Measurements from ENCODE around the gene DNAH7.

DNA sequence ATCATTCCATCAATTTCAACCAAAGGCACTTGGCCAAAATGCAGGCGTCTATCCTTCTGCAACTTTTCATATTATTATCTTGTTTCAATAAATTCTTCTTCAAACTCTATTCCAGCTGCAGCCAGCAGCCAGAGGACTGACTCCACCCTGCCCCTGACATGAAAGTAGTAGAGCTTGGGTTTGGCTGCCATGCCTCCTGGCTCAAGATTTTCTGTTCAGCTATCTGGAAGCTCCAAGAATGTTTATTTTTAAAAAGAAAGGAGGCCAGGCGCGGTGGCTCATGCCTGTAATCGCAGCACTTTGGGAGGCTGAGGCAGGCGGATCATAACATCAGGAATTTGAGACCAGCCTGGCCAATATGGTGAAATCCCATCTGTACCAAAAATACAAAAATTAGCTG is 4.9 kb downstream of the DNAH7 start:
- TF ChIP-seq, protein P1, sequence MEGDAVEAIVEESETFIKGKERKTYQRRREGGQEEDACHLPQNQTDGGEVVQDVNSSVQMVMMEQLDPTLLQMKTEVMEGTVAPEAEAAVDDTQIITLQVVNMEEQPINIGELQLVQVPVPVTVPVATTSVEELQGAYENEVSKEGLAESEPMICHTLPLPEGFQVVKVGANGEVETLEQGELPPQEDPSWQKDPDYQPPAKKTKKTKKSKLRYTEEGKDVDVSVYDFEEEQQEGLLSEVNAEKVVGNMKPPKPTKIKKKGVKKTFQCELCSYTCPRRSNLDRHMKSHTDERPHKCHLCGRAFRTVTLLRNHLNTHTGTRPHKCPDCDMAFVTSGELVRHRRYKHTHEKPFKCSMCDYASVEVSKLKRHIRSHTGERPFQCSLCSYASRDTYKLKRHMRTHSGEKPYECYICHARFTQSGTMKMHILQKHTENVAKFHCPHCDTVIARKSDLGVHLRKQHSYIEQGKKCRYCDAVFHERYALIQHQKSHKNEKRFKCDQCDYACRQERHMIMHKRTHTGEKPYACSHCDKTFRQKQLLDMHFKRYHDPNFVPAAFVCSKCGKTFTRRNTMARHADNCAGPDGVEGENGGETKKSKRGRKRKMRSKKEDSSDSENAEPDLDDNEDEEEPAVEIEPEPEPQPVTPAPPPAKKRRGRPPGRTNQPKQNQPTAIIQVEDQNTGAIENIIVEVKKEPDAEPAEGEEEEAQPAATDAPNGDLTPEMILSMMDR (conservative IDR thresholded peaks at IDR 0.05; ENCODE audit: low read depth, low read length) = no peak
- TF ChIP-seq BHLHE40 (IDR thresholded peaks at IDR 0.05; ENCODE audit: low read depth, low read length) (no peak), FOS (IDR thresholded peaks at IDR 0.05; ENCODE audit: low read depth, low read length) (no peak), POLR2A (IDR thresholded peaks at IDR 0.05; ENCODE audit: low read depth, low read length) (no peak)
- TF ChIP-seq, protein P2, sequence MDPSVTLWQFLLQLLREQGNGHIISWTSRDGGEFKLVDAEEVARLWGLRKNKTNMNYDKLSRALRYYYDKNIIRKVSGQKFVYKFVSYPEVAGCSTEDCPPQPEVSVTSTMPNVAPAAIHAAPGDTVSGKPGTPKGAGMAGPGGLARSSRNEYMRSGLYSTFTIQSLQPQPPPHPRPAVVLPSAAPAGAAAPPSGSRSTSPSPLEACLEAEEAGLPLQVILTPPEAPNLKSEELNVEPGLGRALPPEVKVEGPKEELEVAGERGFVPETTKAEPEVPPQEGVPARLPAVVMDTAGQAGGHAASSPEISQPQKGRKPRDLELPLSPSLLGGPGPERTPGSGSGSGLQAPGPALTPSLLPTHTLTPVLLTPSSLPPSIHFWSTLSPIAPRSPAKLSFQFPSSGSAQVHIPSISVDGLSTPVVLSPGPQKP (IDR thresholded peaks at IDR 0.05; ENCODE audit: borderline replicate concordance, low read depth, low read length) = no peak

Data from IMR-90 (cell line).